NCI-H524 (cell line): ENCODE measurements around the gene KLF1.
"Not testable (repeated sequence)": the region's sequence is repeated elsewhere in the genome, so short reads cannot be mapped to it uniquely, and the experiment has no call there.

Experiments used
- DNase-seq, 2 experiments: peaks; one replicate each; lab custom pipeline; 2025; lab: John Stamatoyannopoulos, UW

Gene KLF1

GRCh38 chr19:12886969-12887747 is at the start of gene KLF1:
TSS of gene KLF1 (minus strand) at chr19:12887201. CDS start at chr19:12887140, 61 bp downstream.
- no peak for DNase-seq

- DNase-seq, result no peak
Measured at GRCh38 chr19:12936582-12936981, 49.6 kb upstream of the KLF1 start.

GRCh38 chr19:12935071-12935470 is 48.1 kb upstream of the KLF1 start:
- DNase-seq, result no peak

- DNase-seq, result peak; percentile 82 to 94
Measured at GRCh38 chr19:12933287-12934072, 46.5 kb upstream of the KLF1 start, which contains the start of gene FARSA. TSS of gene FARSA (minus strand) at chr19:12933711. CDS start at chr19:12933696, 15 bp downstream.

- DNase-seq, result no peak
Measured at GRCh38 chr19:12932392-12933286, 45.6 kb upstream of the KLF1 start.

GRCh38 chr19:12930002-12930645 is 43.1 kb upstream of the KLF1 start:
- DNase-seq, result no peak

- DNase-seq, result no peak
Measured at GRCh38 chr19:12924621-12925310, 37.8 kb upstream of the KLF1 start.

GRCh38 chr19:12922959-12923358 is 36.0 kb upstream of the KLF1 start:
- no peak for DNase-seq

- no peak for DNase-seq
Measured at GRCh38 chr19:12921047-12921446, 34.0 kb upstream of the KLF1 start.

GRCh38 chr19:12918253-12918652 is 31.3 kb upstream of the KLF1 start:
- no peak for DNase-seq

GRCh38 chr19:12915860-12916259 is 28.9 kb upstream of the KLF1 start:
- DNase-seq, result not testable (repeated sequence)

- no peak for DNase-seq
Measured at GRCh38 chr19:12913851-12914690, 27.1 kb upstream of the KLF1 start.

- peak; percentile 99 to 100 for DNase-seq
Measured at GRCh38 chr19:12913011-12913561, 26.1 kb upstream of the KLF1 start.

GRCh38 chr19:12912571-12912970 is 25.6 kb upstream of the KLF1 start:
- peak in 1 of 2 experiments; percentile 51 for DNase-seq

- no peak for DNase-seq
Measured at GRCh38 chr19:12907166-12907565, 20.2 kb upstream of the KLF1 start.

- DNase-seq, result no peak
Measured at GRCh38 chr19:12899891-12900518, 13.0 kb upstream of the KLF1 start.

- no peak for DNase-seq
Measured at GRCh38 chr19:12896460-12896859, 9.5 kb upstream of the KLF1 start.

- DNase-seq, result no peak
Measured at GRCh38 chr19:12893582-12893981, 6.6 kb upstream of the KLF1 start.

- no peak for DNase-seq
Measured at GRCh38 chr19:12891553-12892021, 4.6 kb upstream of the KLF1 start.
